Fibroblast of villous mesenchyme (primary cell): ENCODE results near the gene USP54. TPM values are rescaled to one million over a fixed set of nuclear protein-coding genes. Genes with fewer than 3 reads are reported as not detected.
"Not testable (repeated sequence)": the region's sequence is repeated elsewhere in the genome, so short reads cannot be mapped to it uniquely, and the experiment has no call there.

Source experiments
- DNase-seq: peaks from one replicate; pipeline ENCODE4 v3.0.0-alpha.2; 2010; ENCODE audit warnings: low read depth
- H3K4me3 ChIP-seq: 2 replicates; pipeline ENCODE4 v1.5.1; 2011; ENCODE audit warnings: low read depth, mild to moderate bottlenecking, low read length
- CTCF ChIP-seq: IDR thresholded peaks from 2 replicates; pipeline ENCODE4 v1.5.1; 2012; ENCODE audit warnings: low read depth, mild to moderate bottlenecking, low read length; ENCODE audit not compliant: insufficient read depth
- total RNA-seq: library from RNA; depleted of rRNA; stranded (reverse); fragments of >200 nt; gene quantifications from 2 replicates; pipeline ENCODE4 v1.2.3, GENCODE V29; 2012

USP54 gene
- total RNA-seq, 1 donor = 14.2 TPM

GRCh38 chr10:73576890-73577591 lies 14.1 kb downstream of the USP54 start:
- TF ChIP-seq CTCF = no peak
- H3K4me3 ChIP-seq = no peak overlapping the region
- DNase-seq = no peak

GRCh38 chr10:73576178-73576889 lies 14.8 kb downstream of the USP54 start:
- peak; percentile 88 for DNase-seq
- no peak overlapping the region for H3K4me3 ChIP-seq
- no peak for TF ChIP-seq CTCF

GRCh38 chr10:73567025-73567424 lies 24.1 kb downstream of the USP54 start:
- DNase-seq, H3K4me3 ChIP-seq: not testable (repeated sequence)

GRCh38 chr10:73561192-73561591 lies 29.9 kb downstream of the USP54 start:
- no peak for TF ChIP-seq CTCF
- H3K4me3 ChIP-seq = no peak overlapping the region
- DNase-seq = no peak

- no peak for DNase-seq
- no peak for TF ChIP-seq CTCF
- H3K4me3 ChIP-seq = no peak overlapping the region
Measured at GRCh38 chr10:73559590-73559989, 31.6 kb downstream of the USP54 start.

GRCh38 chr10:73556855-73557254 lies 34.3 kb downstream of the USP54 start:
- no peak for TF ChIP-seq CTCF
- no peak for DNase-seq
- H3K4me3 ChIP-seq = no peak overlapping the region

GRCh38 chr10:73554721-73555120 lies 36.4 kb downstream of the USP54 start:
- H3K4me3 ChIP-seq = no peak overlapping the region
- TF ChIP-seq CTCF = no peak
- no peak for DNase-seq
